SK-N-SH (cell line): ENCODE results near the gene ARHGEF40. TPM values are rescaled to one million over a fixed set of nuclear protein-coding genes. Genes with fewer than 3 reads are reported as not detected.

ENCODE experiments used
- CTCF ChIA-PET: fragments of 300-600, 350-600 bp; formaldehyde crosslinking; extraction: SDS; loops from one replicate; lab custom pipeline; 2021; lab: Yijun Ruan, JAX
- POLR2A ChIA-PET: fragments of 350-600 bp; sonication (Branson Sonifier 250); formaldehyde crosslinking; extraction: SDS; loops from one replicate; lab custom pipeline; 2020; ENCODE audit warnings: antibody characterized with exemption, inconsistent platforms; lab: Yijun Ruan, JAX
- DNase-seq: peaks from one replicate; pipeline ENCODE4 v3.0.0; 2012
- H2AFZ ChIP-seq: fragments of 200-600 bp; sonication (generic); 2 replicates; pipeline ENCODE4 v1.8.1; 2016; ENCODE audit warnings: antibody characterized with exemption, mild to moderate bottlenecking, low read depth
- H3F3A ChIP-seq: fragments of 200-600 bp; sonication (generic); replicated peaks from 2 replicates; pipeline ENCODE3; 2016; ENCODE audit warnings: antibody characterized with exemption, mild to moderate bottlenecking; ENCODE audit not compliant: insufficient read depth
- H3K27ac ChIP-seq, 2 experiments: fragments of 200-500 bp in 1 of 2; fragments of 200-600 bp in 1 of 2; sonication (Bioruptor generic) in 1 of 2; sonication (generic), shearing (Covaris generic) in 1 of 2; 2 replicates each; pipeline versions ENCODE4 v1.5.1 to v1.6.1; 2014 to 2016; ENCODE audit warnings: low read depth in 2 of 2, inconsistent platforms in 1 of 2, low read length in 1 of 2, mild to moderate bottlenecking in 1 of 2, mixed read lengths in 1 of 2
- H3K27me3 ChIP-seq: fragments of 200-600 bp; sonication (generic), shearing (Covaris generic); 2 replicates; pipeline ENCODE4 v1.6.1; 2016; ENCODE audit warnings: mixed run types; ENCODE audit not compliant: insufficient read depth
- H3K36me3 ChIP-seq, 2 experiments: fragments of 200-500 bp in 1 of 2; fragments of 200-600 bp in 1 of 2; sonication (Bioruptor generic) in 1 of 2; sonication (generic) in 1 of 2; replicated peaks in 1 of 2; 2 replicates each; pipeline versions ENCODE3 to v1.5.1; 2014 to 2016; ENCODE audit warnings: low read length in 1 of 2, mild to moderate bottlenecking in 1 of 2; ENCODE audit not compliant: insufficient read depth in 2 of 2, control insufficient read depth in 1 of 2
- H3K4me1 ChIP-seq, 2 experiments: fragments of 200-500 bp in 1 of 2; fragments of 200-600 bp in 1 of 2; sonication (Bioruptor generic) in 1 of 2; sonication (generic), shearing (Covaris generic) in 1 of 2; 2 replicates each; pipeline versions ENCODE4 v1.5.1 to v1.6.1; 2014 to 2016; ENCODE audit warnings: low read depth in 1 of 2, low read length in 1 of 2, mixed run types in 1 of 2; ENCODE audit not compliant: insufficient read depth in 2 of 2, control insufficient read depth in 1 of 2
- H3K4me2 ChIP-seq: fragments of 200-600 bp; sonication (generic), shearing (Covaris generic); 2 replicates; pipeline ENCODE4 v1.6.1; 2017; ENCODE audit warnings: mixed run types
- H3K4me3 ChIP-seq, 2 experiments: fragments of 200-500 bp in 1 of 2; fragments of 200-600 bp in 1 of 2; sonication (Bioruptor generic) in 1 of 2; sonication (generic), shearing (Covaris generic) in 1 of 2; 2 replicates each; pipeline versions ENCODE4 v1.5.1 to v1.8.1; 2014 to 2016; ENCODE audit warnings: low read depth in 2 of 2, inconsistent platforms in 1 of 2, low read length in 1 of 2, mild to moderate bottlenecking in 1 of 2, mixed read lengths in 1 of 2, moderate library complexity in 1 of 2
- H3K79me2 ChIP-seq: fragments of 200-600 bp; sonication (generic); 2 replicates; pipeline ENCODE4 v1.8.1; 2017; ENCODE audit warnings: mild to moderate bottlenecking; ENCODE audit not compliant: insufficient read depth
- H3K9ac ChIP-seq: fragments of 200-600 bp; sonication (generic); 2 replicates; pipeline ENCODE4 v1.6.1; 2017; ENCODE audit warnings: mixed run types
- H3K9me2 ChIP-seq: fragments of 200-600 bp; sonication (generic); 2 replicates; pipeline ENCODE4 v1.6.1; 2017; ENCODE audit warnings: mixed run types
- H3K9me3 ChIP-seq: fragments of 200-600 bp; sonication (generic); 2 replicates; pipeline ENCODE4 v1.6.1; 2017; ENCODE audit warnings: mixed run types, mild to moderate bottlenecking, moderate library complexity
- H4K20me1 ChIP-seq: fragments of 200-600 bp; sonication (generic); 2 replicates; pipeline ENCODE4 v1.6.1; 2017; ENCODE audit warnings: mild to moderate bottlenecking, mixed run types; ENCODE audit not compliant: insufficient read depth
- CHD2 ChIP-seq: fragments of 150-350 bp; IDR thresholded peaks from 2 replicates; pipeline ENCODE4 v1.6.1; 2018; ENCODE audit warnings: low read length; ENCODE audit not compliant: partially characterized antibody
- CTCF ChIP-seq: fragments of 200-600 bp; sonication (generic); IDR thresholded peaks from 2 replicates; pipeline ENCODE4 v1.6.1; 2017; ENCODE audit warnings: antibody characterized with exemption, mild to moderate bottlenecking, moderate library complexity
- ELF1 ChIP-seq: IDR thresholded peaks from 2 replicates; pipeline ENCODE4 v1.4.0; 2012
- EP300 ChIP-seq, 2 experiments: IDR thresholded peaks; 2 replicates each; pipeline versions ENCODE4 v1.4.0 to v1.6.1; 2012; ENCODE audit warnings: borderline replicate concordance in 1 of 2, low read depth in 1 of 2, low read length in 1 of 2
- EZH2phosphoT487 ChIP-seq: fragments of 200-600 bp; sonication (generic); IDR thresholded peaks from 2 replicates; pipeline ENCODE4 v1.6.1; 2017; ENCODE audit warnings: low read depth, mixed run types, mild to moderate bottlenecking, antibody characterized with exemption, moderate library complexity, borderline replicate concordance
- FOSL2 ChIP-seq: IDR thresholded peaks from 2 replicates; pipeline ENCODE4 v1.4.0; 2012; ENCODE audit warnings: low read depth, mild to moderate bottlenecking, moderate library complexity, borderline replicate concordance
- GABPA ChIP-seq: IDR thresholded peaks from 2 replicates; pipeline ENCODE4 v1.4.0; 2012; ENCODE audit warnings: low read depth, mild to moderate bottlenecking
- GATA2 ChIP-seq: sonication (generic); formaldehyde crosslinking; IDR thresholded peaks from 2 replicates; pipeline ENCODE4 v1.5.0; 2020; ENCODE audit warnings: mild to moderate bottlenecking, missing genetic modification reagents
- MXI1 ChIP-seq: IDR thresholded peaks from 2 replicates; pipeline ENCODE4 v1.6.1; 2012; ENCODE audit warnings: mild to moderate bottlenecking, low read depth, low read length, improper control_type of control experiment
- PBX3 ChIP-seq: IDR thresholded peaks from 2 replicates; pipeline ENCODE4; 2012
- POLR2AphosphoS5 ChIP-seq: IDR thresholded peaks from 2 replicates; pipeline ENCODE4 v1.6.1; 2012; ENCODE audit warnings: low read depth, low read length
- RAD21 ChIP-seq: IDR thresholded peaks from 2 replicates; pipeline ENCODE4 v1.6.1; 2012; ENCODE audit warnings: mild to moderate bottlenecking, low read length
- RCOR1 ChIP-seq: fragments of 150-350 bp; IDR thresholded peaks from 2 replicates; pipeline ENCODE4 v1.6.1; 2017; ENCODE audit warnings: antibody characterized with exemption, low read length
- RFX5 ChIP-seq: IDR thresholded peaks from 2 replicates; pipeline ENCODE4 v1.6.1; 2012; ENCODE audit warnings: mild to moderate bottlenecking, improper control_type of control experiment, low read length
- SIN3A ChIP-seq: IDR thresholded peaks from 2 replicates; pipeline ENCODE4 v1.6.1; 2012; ENCODE audit warnings: low read depth, mild to moderate bottlenecking, low read length, moderate library complexity, borderline replicate concordance
- SMC3 ChIP-seq: IDR thresholded peaks from 2 replicates; pipeline ENCODE4 v1.6.1; 2012; ENCODE audit warnings: low read depth, low read length, improper control_type of control experiment
- TCF12 ChIP-seq: IDR thresholded peaks from 2 replicates; pipeline ENCODE4 v1.4.0; 2012
- TEAD4 ChIP-seq: IDR thresholded peaks from 2 replicates; pipeline ENCODE4 v1.4.0; 2012; ENCODE audit warnings: mild to moderate bottlenecking, borderline replicate concordance; ENCODE audit not compliant: insufficient read depth
- USF2 ChIP-seq: fragments of 150-350 bp; IDR thresholded peaks from 2 replicates; pipeline ENCODE4 v1.6.1; 2017; ENCODE audit warnings: antibody characterized with exemption, low read length, low read depth, borderline replicate concordance
- YY1 ChIP-seq: IDR thresholded peaks from 2 replicates; pipeline ENCODE4 v1.4.0; 2012; ENCODE audit warnings: low read depth, mild to moderate bottlenecking
- WGBS: methylation state at CpG from one replicate; pipeline ENCODE4 v1.1.6; 2017; ENCODE audit warnings: low lambda C conversion rate; 5-methylcytosine and 5-hydroxymethylcytosine counted together
- polyA plus RNA-seq, 3 experiments: library from polyadenylated mRNA; depleted of rRNA; stranded (reverse); fragments of >200 nt; gene quantifications; 2 replicates each; pipeline ENCODE4 v1.2.3, GENCODE V29; 2012
- TF ChIP-seq, protein P1 (sequence below): IDR thresholded peaks from 2 replicates; pipeline ENCODE4 v1.4.0; 2012; ENCODE audit warnings: low read depth, borderline replicate concordance
- TF ChIP-seq, protein P2 (sequence below): IDR thresholded peaks from 2 replicates; pipeline ENCODE4 v1.4.0; 2012; ENCODE audit warnings: low read depth

Gene ARHGEF40
- polyA plus RNA-seq, 1 of the 3 experiments (the other 2 are of a cell fraction): 58.8 TPM

DNA sequence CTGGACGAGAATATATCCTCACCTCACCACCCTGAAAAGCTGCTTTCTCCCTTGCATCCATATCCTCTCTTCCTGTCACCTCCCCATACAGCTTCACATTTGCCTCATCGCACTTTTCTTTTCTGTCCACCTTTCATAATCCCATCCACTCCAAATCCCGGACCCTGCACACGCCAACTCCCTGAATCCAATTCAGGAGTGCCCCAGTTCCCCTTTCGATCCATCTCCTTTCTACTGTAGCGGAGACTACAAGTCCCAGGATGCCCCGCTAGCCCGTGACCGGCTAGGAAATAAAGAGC, 33.3 kb downstream of the ARHGEF40 start:
- POLR2A ChIA-PET: interaction anchor here (0.7 to 2.9 kb wide), 5 partner anchors 8 to 89 kb away, joined by 3 to 14 read pairs (median 3); partner anchors contain the start of gene ARHGEF40
- Histone ChIP-seq H3K36me3 (no peaks in the 10 kb centered on the region), H3K4me3 (peak overlapping the region; percentile 82 to 86), H3F3A (peaks cover 21% of the 10 kb centered on the region), H2AFZ (peak overlapping the region; percentile 56; the same call in 1 of the 2 replicates), H3K4me1 (peaks cover 18 to 39% of the 10 kb centered on the region in 2 experiments), H3K4me2 (peak overlapping the region; percentile 96), H3K27ac (peak overlapping the region; percentile 60 to 90), H4K20me1 (no peaks in the 10 kb centered on the region), H3K27me3 (no peaks in the 10 kb centered on the region), H3K79me2 (no peaks in the 10 kb centered on the region), H3K9me2 (no peaks in the 10 kb centered on the region), H3K9ac (peak overlapping the region; percentile 96), H3K9me3 (no peaks in the 10 kb centered on the region)
- DNase-seq: no peak
- TF ChIP-seq ELF1: 0 out of 2 replicates have a peak, but pooled peaks have one; percentile 70
- TF ChIP-seq YY1: no peak
- TF ChIP-seq, protein P1, sequence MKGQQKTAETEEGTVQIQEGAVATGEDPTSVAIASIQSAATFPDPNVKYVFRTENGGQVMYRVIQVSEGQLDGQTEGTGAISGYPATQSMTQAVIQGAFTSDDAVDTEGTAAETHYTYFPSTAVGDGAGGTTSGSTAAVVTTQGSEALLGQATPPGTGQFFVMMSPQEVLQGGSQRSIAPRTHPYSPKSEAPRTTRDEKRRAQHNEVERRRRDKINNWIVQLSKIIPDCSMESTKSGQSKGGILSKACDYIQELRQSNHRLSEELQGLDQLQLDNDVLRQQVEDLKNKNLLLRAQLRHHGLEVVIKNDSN: peak; percentile 77; the same call in 1 of the 2 replicates
- no peak for TF ChIP-seq EP300 (IDR thresholded peaks at IDR 0.05; ENCODE audit: borderline replicate concordance in 1 of 2, low read depth in 1 of 2, low read length in 1 of 2)
- peak; percentile 43; the same call in 1 of the 2 replicates for TF ChIP-seq GABPA
- no peak for TF ChIP-seq USF2
- no peak for TF ChIP-seq RAD21
- TF ChIP-seq RFX5: no peak
- TF ChIP-seq GATA2 (CRISPR knock-in tag): no peak
- no peak for TF ChIP-seq TCF12
- no peak for TF ChIP-seq SMC3
- no peak for TF ChIP-seq EZH2phosphoT487
- TF ChIP-seq SIN3A: no peak
- CTCF ChIA-PET: interaction anchor here (0.6 to 20.5 kb wide), 22 partner anchors 9 to 247 kb away, joined by 3 to 555 read pairs (median 15); partner anchors contain the start of genes ARHGEF40 and NDRG2
- 2% methylated on average over 9 of the region's 9 CpGs for WGBS

GRCh38 chr14:21103710-21104447, 33.8 kb downstream of the ARHGEF40 start:
- no peaks in the 10 kb centered on the region for H3K9me2 ChIP-seq
- H3K79me2 ChIP-seq: no peaks in the 10 kb centered on the region
- H4K20me1 ChIP-seq: no peaks in the 10 kb centered on the region
- peaks cover 18 to 39% of the 10 kb centered on the region in 2 experiments for H3K4me1 ChIP-seq
- peak overlapping the region; percentile 82 to 86 for H3K4me3 ChIP-seq
- H3F3A ChIP-seq: peaks cover 18% of the 10 kb centered on the region
- peak overlapping the region; percentile 86 for H2AFZ ChIP-seq
- ChIA-PET POLR2A (interaction anchor here (0.7 to 2.9 kb wide), 9 partner anchors 9 to 89 kb away, joined by 3 to 14 read pairs (median 3); partner anchors contain the start of gene ARHGEF40), CTCF (interaction anchor here (0.6 to 20.5 kb wide), 36 partner anchors 9 to 642 kb away, joined by 3 to 555 read pairs (median 6); partner anchors contain the start of genes ARHGEF40, METTL17, NDRG2 and PIP4P1)
- no peaks in the 10 kb centered on the region for H3K9me3 ChIP-seq
- H3K27ac ChIP-seq: peak overlapping the region; percentile 90 to 99
- H3K27me3 ChIP-seq: no peaks in the 10 kb centered on the region
- H3K36me3 ChIP-seq: no peaks in the 10 kb centered on the region
- DNase-seq: peak; percentile 92
- H3K4me2 ChIP-seq: peak overlapping the region; percentile 96
- 4% methylated on average over 18 of the region's 62 CpGs for WGBS
- peak overlapping the region; percentile 96 for H3K9ac ChIP-seq
- TF ChIP-seq CTCF (peak; percentile 65), FOSL2 (peak; percentile 82; the same call in 1 of the 2 replicates), MXI1 (peak; percentile 12; the same call in 1 of the 2 replicates), PBX3 (peak; percentile 79), CHD2 (peak; percentile 98), EZH2phosphoT487 (no peak), TEAD4 (no peak), GATA2 (CRISPR knock-in tag) (no peak), EP300 (IDR thresholded peaks at IDR 0.05; ENCODE audit: borderline replicate concordance in 1 of 2, low read depth in 1 of 2, low read length in 1 of 2) (peak in 1 of 2 experiments; percentile 82; a peak in 2 of 4 replicates), POLR2AphosphoS5 (peak; percentile 80), YY1 (peak; percentile 32), RCOR1 (peak; percentile 10; the same call in 1 of the 2 replicates)
- TF ChIP-seq, protein P2, sequence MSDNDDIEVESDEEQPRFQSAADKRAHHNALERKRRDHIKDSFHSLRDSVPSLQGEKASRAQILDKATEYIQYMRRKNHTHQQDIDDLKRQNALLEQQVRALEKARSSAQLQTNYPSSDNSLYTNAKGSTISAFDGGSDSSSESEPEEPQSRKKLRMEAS: 0 out of 2 replicates have a peak, but pooled peaks have one; percentile 76
